COLO829 (cell line): ENCODE data around the gene MUCL3.
"Not testable (repeated sequence)": the region's sequence is repeated elsewhere in the genome, so short reads cannot be mapped to it uniquely, and the experiment has no call there.

ENCODE experiments used
- DNase-seq: peaks from one replicate; pipeline ENCODE4 v3.0.0; 2012; ENCODE audit warnings: low spot score

The MUCL3 gene

GRCh38 chr6:30979690-30980089 lies 38.9 kb downstream of the MUCL3 start:
- no peak for DNase-seq

GRCh38 chr6:30981942-30982772 lies 41.4 kb downstream of the MUCL3 start:
- no peak for DNase-seq

GRCh38 chr6:30983439-30983838 lies 42.7 kb downstream of the MUCL3 start, which contains the start of gene MUC21:
Gene MUC21 (plus strand): TSS chr6:30983718. CDS start chr6:30983959, 241 bp downstream.
- no peak for DNase-seq

DNA sequence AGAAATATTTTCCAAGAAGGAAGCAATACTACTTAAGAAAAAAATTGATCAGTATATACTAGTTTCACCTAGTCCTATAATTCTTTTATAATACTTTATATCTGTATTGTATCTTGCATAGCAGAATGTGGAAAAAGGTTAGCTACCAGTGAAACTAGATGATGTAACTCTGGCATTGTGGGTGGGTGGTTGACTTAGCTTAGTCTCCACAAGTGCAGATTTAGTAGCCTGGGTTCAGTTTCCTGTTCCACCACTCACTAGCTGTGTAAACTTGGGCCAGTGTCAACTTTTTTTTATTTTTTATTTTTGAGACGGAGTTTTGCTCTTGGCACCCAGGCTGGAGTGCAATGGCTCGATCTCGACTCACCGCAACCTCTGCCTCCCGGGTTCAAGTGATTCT lies 44.7 kb downstream of the MUCL3 start:
- DNase-seq: no peak

- DNase-seq: no peak
These were observed 46.5 kb downstream of the MUCL3 start for GRCh38 chr6:30987304-30987703.

GRCh38 chr6:30988209-30988825 lies 47.5 kb downstream of the MUCL3 start:
- DNase-seq: no peak

GRCh38 chr6:30990422-30991086 lies 49.8 kb downstream of the MUCL3 start:
- no peak for DNase-seq

DNA sequence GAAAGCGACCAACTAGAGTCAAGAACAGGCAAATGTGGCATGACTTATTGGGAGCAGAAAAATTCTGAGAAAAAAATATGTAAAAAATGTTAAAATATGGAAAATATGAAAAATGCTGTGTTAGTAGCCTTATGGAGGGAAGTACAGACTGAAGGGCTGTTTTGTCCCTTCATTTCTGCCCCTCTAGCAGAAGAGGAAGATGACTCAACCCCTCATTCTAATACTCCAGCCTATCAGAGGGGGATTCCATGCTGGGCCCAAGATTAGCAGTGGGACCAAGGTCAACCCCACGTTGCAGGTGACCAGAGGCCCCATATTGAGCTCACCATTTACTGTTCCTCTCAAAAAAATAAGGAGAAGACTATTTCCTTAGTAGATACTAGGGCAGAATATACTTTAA lies 51.1 kb downstream of the MUCL3 start:
- no peak for DNase-seq

DNA sequence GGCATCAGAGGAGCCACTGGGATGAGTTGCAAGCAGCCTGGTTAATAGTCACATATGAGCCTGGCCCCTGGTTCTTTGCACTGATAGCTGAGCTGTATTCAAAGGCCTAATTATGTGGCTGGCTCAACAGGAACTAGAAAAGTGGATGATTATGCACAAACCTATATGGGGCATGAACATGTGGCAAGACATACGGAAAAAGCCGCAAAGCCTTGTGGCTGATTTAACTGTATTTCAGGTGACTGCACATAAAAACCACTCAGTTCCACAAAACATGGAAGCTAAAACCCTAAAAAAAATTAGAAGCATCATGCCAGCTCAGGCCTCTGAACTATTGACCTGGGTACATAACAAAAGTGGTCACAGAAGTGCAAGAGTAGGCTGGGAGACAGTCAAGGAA lies 56.5 kb downstream of the MUCL3 start:
- no peak for DNase-seq

DNA sequence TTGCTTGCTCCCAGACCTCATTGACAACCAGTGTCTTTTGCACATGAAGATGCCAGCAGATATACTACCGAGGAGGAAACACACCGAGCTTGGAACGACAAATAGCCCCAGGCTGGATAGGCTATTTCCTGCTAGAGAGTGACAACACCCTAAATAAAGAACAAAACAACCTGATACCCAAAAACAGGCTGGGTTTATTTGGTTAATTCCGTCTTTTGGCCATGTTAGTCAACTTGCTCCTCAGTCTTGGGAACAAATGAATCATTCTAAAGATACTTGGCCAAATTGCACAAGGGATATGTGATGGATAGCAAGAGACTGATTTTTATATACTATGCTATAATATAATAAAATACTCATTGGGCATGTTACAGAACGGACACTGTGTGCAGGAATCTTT lies 58.0 kb downstream of the MUCL3 start:
- DNase-seq: no peak

GRCh38 chr6:31000067-31000860 lies 59.5 kb downstream of the MUCL3 start:
- not testable (repeated sequence) for DNase-seq

DNA sequence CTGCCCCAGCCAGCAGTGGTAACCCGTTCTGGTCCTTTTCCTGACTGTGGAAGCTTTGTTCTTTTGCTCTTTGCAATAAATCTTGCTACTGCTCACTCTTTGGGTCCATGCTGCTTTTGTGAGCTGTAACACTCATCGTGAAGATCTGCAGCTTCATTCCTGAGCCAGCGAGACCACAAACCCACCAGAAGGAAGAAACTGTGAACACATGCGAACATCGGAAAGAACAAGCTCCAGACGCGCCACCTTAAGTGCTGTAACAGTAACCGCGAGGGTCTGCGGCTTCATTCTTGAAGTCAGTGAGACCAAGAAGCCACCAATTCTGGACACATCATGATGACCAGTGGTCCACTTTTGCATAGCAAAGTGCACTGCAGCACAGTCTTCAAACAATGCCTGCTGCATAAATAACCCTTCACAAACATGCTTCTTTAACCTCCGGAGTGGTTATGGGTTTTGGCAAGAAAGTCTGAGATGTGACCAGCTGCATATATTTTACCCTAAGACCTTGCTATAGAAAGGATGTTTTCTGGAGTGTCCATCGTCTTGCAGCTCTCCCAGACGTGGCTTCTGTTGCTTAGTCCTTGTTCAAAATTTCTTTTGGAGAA lies 60.6 kb downstream of the MUCL3 start:
- no peak for DNase-seq

DNA sequence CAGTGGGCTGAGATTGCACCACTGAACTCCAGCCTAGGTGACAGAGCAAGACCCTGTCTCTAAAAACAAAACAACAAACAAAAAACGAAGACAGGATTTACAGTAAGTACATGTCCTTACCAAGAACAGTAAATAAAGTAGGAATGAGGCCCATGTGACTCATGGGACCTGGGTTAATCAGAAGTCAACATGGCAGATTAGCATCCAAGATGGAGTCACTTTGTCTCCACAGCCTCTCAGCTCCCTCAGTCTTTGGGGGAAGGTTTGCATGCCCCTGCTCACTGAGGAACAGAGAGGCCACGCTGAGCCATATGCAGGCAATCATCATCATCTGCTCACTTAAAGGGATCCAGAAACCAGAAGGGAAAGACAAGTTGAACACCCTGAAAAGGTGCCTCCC lies 61.7 kb downstream of the MUCL3 start:
- no peak for DNase-seq
